CD4-positive, alpha-beta T cell treated with Interferon gamma for 1 hour (primary cell): Measurements from ENCODE around the gene HCFC2.
A peak's percentile ranks its signal among the peaks of the same experiment; 100 is the strongest.
"Not testable (repeated sequence)": the region's sequence is repeated elsewhere in the genome, so short reads cannot be mapped to it uniquely, and the experiment has no call there.

Experiments
- DNase-seq: peaks from one replicate; pipeline ENCODE4 v3.0.0-alpha.2; 2020

HCFC2 gene

GRCh38 chr12:104058802-104059201 lies 5.5 kb upstream of the HCFC2 start:
- no peak for DNase-seq

DNA sequence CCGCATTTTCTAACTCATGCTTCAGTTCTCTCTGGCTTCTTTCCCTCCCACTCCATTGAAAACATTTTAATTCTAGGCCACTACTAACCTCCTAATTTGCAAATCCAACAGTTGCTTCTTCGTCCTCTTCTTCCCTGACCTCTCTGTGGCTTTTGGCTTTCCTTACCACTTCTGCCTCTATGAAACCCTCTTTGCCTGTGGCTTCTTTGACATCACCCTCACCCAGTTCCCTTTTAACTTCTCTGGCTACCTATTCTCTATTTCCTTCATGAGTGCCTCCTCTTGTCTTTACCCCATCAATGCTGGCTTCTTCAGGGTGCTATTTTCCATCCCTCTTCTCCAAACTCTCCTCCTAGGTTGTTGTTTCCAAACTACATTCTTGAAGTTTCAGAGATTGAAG lies 4.4 kb upstream of the HCFC2 start:
- DNase-seq, result no peak

- no peak for DNase-seq
Measured at GRCh38 chr12:104060791-104061190, 3.5 kb upstream of the HCFC2 start.

DNA sequence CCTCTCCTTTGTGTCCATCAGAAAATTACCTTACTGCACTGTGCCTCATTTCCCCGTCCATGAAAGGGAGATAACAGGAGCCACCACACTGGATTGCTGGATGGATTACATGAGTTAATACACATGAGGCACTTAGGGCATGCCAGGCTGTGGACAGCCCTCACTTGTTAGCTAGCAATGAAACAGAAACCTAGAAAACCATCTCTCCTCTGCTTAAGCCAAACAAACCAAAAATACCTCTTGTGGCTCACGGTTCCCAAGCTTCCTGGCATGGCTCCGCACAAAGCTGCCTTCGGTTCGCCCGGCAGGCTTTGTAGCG lies 660 bp upstream of the HCFC2 start:
- no peak for DNase-seq

- no peak for DNase-seq
Measured at GRCh38 chr12:104064842-104065427, 604 bp downstream of the HCFC2 start.

DNA sequence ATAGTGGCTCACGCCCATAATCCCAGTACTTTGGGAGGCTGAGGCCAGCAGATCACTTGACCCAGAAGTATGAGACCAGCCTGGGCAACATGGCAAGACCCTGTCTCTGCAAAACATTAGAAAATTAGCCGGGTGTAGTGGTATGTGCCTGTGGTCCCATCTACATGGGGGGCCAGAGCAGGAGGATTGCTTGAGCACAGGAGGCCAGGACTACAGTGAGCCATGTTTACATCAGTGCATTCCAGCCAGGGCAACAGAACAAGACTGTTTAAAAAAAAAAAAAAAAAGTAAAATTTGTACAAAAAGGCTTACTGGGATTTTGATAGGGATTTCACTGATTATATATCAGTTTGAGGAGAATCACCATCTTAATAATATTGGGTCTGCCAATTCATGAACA lies 7.8 kb downstream of the HCFC2 start:
- no peak for DNase-seq

DNA sequence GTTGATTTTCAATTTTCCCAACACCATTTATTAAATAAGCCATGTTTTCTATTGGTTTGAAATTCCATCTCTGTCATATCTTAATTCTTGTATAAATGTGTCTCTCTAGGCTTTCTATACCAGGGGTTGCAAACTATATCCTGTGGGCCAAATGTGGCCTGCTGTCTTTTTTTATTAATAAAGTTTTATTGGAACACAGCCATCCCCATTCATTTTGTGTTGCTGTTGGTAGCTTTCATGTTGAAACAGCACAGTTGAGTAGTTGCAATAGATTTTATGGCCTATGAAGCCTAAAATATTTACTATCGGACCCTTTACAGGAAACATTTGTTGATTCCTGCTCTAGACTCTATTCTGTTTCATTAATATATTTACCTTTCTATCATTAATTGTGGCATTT lies 9.4 kb downstream of the HCFC2 start:
- no peak for DNase-seq

DNA sequence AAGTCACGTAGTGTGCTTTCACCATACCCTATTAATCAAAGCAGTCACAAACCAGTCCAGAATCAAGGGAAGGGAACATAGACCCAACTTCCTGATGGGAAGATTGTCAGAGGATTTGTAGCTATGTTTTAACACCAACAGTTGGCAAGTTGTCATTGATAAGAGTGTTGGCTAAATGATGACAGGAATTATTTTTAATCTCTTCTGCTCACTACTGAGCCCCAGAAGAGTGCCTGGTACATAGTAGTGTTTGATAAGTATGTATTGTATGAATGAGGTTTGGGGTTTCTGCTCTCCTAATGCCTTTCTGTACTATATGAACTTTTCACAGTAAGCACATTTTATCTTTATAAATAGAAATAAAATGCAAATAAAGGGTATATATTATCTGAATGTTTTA lies 14.7 kb downstream of the HCFC2 start:
- no peak for DNase-seq

GRCh38 chr12:104080764-104081163 lies 16.4 kb downstream of the HCFC2 start:
- DNase-seq, result no peak

GRCh38 chr12:104083769-104084475 lies 19.6 kb downstream of the HCFC2 start:
- no peak for DNase-seq

GRCh38 chr12:104090685-104091084 lies 26.4 kb downstream of the HCFC2 start:
- no peak for DNase-seq

DNA sequence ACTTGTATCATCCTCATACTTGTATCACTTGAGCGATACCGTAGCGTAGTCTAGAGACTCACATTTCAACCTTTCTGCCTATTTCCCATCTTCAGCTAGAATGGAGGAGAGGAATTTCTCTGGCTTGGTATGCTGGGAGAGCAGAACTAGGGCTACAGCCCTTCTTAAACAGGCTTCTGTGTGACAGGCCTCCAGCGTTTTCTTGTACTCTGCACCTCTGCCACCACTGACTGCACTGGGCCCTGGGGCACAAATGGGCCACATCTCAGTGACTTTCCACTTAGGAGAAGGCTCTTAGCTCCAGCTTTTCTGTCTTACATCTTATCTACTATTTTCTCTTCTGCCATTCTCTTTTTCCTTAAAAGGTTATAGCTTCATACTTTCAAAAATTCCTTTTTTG lies 26.8 kb downstream of the HCFC2 start:
- DNase-seq, result no peak

DNA sequence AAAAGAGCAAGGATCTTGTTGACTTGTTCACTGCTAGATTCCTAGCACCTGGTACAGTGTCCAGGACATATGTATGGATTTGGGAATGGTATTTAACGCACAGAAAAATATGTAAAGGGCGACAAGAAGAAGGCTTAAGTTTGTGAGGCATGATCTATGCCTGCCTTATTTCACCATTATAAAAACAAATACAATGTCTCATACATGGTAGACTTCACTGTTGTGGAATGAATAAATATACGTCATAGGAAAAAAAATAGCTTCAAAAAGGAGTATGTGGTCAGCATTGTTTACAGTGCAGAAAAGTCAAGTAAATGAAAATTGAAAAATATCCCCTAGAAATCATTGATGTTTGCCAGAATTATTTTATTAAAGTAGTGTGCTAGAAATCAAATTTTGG lies 30.0 kb downstream of the HCFC2 start:
- no peak for DNase-seq

DNA sequence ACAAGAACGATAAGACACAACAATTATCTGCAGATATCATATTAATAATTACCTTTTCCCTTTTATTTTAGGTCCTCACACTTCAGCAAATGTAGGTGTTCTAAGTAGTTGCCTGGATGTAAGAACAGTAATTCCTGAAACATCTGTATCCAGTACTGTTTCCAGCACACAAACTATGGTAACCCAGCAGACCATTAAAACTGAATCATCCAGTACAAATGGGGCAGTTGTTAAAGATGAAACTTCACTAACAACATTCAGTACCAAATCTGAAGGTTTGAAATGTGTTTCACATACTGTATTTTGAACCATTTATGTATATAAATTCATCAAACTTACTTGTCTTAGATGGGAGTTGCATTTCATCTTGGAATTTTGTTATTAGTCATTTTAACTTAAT lies 31.0 kb downstream of the HCFC2 start:
- DNase-seq, result no peak

GRCh38 chr12:104097954-104098353 lies 33.6 kb downstream of the HCFC2 start:
- no peak for DNase-seq

GRCh38 chr12:104105461-104105860 lies 41.1 kb downstream of the HCFC2 start:
- DNase-seq, result no peak

- no peak for DNase-seq
Measured at GRCh38 chr12:104106965-104107364, 42.6 kb downstream of the HCFC2 start.

DNA sequence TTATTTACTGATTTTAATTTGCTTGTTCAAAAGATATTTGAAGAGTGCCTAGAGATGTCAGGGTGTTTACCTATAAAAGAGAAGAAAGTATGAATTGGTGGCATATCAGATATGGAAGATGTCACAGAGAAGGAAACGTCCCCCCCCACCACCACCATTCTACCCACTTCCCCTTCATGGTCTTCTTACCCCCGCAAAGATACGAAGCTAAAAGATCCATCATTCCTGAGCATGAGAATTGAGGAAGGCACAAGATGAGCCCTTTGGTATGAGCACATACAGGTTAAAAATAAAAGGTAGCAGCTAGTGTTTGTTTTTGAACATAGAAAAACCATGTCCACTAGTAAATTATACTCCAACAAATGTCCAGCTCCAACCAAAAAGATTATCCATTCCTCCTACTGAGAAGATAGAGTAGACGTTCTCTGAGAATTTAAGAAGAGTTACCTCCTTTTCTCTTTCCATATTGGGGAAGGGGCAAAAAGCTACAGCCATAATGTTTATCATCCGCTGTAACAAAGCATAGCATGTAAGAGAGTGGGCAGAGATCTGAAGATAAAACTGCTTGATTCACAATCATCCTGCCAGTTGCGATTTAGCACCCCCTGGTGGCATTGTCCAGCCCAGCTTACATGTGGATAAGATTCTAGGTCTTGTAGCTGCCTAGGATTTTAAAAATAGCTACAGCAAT lies 44.6 kb downstream of the HCFC2 start:
- DNase-seq, result peak; percentile 72

- DNase-seq, result no peak
Measured at GRCh38 chr12:104109446-104110271, 45.3 kb downstream of the HCFC2 start.

DNA sequence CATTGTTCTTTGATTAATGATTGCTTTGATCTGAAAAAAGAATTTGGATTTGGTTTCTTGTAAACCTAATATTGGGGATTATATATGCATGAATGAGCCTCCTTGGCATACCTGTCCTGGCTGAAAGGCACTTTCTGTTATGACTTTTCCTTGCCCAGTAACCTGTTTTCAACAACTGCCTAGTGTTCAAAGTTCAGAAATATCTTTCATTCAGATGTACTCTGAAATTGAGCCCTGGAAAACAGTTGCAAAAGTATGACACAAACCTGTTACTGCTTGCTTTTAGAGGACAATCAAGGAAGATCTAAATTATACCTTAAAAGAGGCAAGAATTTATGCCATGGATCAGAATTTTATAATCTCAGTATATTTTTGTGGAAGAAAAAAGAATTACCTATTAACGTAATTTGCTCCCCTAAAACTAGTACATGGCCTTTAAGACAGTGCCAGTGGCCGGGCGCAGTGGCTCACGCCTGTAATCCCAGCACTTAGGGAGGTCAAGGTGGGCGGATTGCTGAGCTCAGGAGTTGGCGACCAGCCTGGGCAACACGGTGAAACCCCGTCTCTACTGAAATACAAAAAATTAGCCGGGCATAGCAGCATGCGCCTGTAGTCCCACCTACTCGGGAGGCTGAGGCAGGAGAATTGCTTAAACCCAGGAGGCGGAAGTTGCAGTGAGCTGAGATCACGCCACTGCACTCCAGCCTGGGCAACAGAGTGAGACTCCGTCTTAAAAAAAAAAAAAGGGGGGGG lies 50.7 kb downstream of the HCFC2 start:
- not testable (repeated sequence) for DNase-seq

DNA sequence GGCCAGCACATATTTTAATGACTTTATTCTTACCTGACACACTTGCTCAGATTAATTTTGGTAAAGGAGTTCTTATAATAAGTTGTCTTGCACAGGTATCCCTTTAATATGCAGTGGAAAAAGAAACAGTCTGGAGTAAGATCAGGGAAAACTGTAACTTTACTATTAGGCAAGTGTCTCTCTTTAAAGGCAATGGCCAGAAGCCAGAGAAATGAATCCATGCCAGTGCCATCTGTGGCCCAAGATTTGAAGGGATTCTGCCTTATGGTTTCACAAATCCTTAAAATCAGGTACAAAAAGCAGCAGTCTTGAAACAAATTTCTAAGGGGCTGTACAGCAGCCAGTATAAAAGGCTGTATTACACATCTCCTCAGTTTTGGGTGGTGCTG lies 51.2 kb downstream of the HCFC2 start:
- no peak for DNase-seq

DNA sequence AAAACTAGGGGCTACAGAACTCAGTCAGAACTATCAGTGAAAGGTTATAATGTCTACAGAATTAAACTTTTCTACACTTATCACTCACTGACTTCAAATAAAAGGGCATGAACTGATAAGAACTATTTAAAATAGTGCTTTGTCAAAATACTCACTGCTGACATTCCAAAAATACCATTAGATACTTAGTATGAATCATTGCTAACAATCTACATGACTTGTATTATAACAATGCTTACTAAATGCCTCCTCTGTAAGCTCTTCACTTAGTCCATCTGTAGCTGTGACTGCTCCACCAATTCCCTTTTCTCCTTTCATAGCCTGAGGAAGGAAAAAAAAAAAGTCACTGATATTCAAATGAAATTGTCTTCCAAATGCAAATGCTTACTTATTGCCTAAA lies 56.7 kb downstream of the HCFC2 start:
- no peak for DNase-seq

DNA sequence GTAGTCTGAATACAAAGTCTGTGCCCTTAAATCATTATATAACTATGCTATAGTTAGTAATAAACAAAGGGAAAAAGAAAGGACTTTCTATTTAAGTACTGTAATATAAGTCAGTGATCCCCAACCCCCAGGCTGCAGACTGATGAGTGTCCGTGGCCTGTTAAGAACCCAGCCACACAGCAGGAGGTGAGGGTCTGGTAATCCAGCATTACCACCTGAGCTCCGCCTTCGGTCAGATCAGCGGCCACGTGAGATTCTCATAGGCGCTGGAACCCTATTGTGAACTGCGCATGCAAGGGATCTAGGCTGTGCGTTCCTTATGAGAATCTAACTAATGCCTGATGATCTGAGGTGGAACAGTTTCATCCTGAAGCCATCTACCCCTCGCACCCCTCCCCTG lies 58.0 kb downstream of the HCFC2 start:
- no peak for DNase-seq
